Body of pancreas (tissue), 4 donors: ENCODE data around the gene YAE1.

Source experiments
- POLR2A ChIP-seq, 3 donors: fragments of 450-650 bp; IDR thresholded peaks; one replicate each; pipeline ENCODE4 v1.6.1; 2016; ENCODE audit warnings: antibody characterized with exemption in 3 of 3, mild to moderate bottlenecking in 2 of 3
- TF ChIP-seq, protein P1 (sequence below), 7 experiments: fragments of 450-650 bp in 4 of 7; fragments of 200-600 bp in 3 of 7; sonication (generic) in 3 of 7; IDR thresholded peaks; one replicate each; pipeline ENCODE4 v1.5.1; 2016 to 2019; ENCODE audit warnings: antibody characterized with exemption in 7 of 7

DNA sequence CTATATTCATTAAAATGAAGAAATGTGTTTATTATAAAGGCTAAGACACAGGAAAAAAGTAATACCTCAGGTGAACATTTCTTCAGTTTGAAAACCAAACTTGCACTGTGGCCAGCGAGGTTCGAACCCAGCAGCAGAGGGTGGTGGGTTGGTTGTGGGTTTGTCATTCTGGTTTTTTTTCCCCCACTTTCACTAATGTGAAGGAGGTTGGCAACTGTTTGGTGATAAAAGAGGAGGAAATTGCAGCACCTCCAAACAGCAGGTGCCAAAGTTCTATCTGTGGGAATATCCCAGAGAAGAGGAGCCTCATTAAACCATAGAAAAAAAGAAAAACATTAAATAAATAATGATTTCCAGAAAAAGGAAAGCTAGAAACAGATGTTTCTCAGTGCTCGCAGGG lies 36.6 kb upstream of the YAE1 start:
- TF ChIP-seq, protein P1, sequence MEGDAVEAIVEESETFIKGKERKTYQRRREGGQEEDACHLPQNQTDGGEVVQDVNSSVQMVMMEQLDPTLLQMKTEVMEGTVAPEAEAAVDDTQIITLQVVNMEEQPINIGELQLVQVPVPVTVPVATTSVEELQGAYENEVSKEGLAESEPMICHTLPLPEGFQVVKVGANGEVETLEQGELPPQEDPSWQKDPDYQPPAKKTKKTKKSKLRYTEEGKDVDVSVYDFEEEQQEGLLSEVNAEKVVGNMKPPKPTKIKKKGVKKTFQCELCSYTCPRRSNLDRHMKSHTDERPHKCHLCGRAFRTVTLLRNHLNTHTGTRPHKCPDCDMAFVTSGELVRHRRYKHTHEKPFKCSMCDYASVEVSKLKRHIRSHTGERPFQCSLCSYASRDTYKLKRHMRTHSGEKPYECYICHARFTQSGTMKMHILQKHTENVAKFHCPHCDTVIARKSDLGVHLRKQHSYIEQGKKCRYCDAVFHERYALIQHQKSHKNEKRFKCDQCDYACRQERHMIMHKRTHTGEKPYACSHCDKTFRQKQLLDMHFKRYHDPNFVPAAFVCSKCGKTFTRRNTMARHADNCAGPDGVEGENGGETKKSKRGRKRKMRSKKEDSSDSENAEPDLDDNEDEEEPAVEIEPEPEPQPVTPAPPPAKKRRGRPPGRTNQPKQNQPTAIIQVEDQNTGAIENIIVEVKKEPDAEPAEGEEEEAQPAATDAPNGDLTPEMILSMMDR (IDR thresholded peaks at IDR 0.05): no peak
- TF ChIP-seq POLR2A (IDR thresholded peaks at IDR 0.05): no peak
